Suppressor macrophage (primary cell): ENCODE results near the gene ZMYND10.

Experiments
- DNase-seq, 4 experiments: peaks; one replicate each; pipeline ENCODE4 v3.0.0-alpha.2; 2020 to 2022
- total RNA-seq, 17 experiments: gene quantifications; one replicate each; lab custom pipeline; 2026; ENCODE audit warnings: mixed read lengths in 6 of 17, inconsistent platforms in 3 of 17; lab: John Stamatoyannopoulos, UW

The ZMYND10 gene
- 0 to 3.3 (median 0.34) reads per million in 17 experiments for total RNA-seq

DNA sequence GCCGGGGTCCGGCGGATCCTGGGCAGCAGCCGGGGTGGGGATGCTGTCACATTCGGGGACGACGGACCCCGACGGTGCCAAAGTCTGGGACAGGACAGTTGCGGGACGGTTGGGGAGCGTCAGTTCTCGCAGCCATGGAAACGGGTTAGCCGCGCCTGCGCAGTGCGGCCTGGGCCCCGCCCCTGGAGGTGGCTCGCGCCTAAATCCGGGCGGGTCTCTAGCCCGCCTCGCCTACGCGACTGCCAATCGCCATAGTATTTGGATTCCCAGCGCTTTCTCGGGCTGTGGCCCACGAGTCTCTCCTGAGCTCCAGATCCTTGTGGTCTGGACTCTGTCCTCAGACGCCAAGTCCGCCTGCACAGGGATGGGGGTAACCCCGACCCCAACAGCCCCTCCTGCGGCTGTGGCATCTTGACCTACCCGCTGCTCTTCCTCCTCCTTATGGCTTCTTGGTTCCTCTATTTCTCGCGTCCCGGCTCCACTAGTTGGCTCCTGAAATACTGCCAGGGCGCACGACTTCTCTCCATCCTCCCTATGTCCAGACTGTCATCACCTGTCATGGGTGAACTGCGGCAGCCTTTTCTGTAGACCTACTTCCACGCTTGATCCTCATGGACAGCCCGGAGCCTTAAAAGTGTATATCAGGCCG, at the start of gene ZMYND10:
TSS of gene ZMYND10 (minus strand) at position 147 of the 649 bp plus-strand sequence. CDS start 153 bp downstream, outside the sequence.
- peak; percentile 81 to 93 (median 87) for DNase-seq

DNA sequence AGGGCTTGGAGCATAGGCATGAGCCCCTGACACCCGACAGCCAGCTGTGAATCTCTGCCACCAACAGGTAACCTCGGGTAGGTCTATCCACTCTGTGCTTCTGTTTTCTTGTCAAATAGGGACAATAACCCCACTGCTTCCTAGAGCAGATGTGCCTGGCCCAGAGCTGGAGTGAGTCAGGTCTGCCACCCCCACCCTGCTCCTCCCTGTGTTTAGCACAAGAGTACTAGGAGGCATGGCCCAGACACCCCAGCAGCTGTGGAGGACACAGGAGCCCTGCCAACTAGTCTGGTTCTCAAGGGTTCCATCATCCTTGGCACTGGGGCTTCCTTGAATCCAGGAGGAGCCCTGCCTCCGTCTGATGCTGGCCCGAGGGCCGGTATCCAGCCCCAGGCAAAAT, 47.5 kb upstream of the ZMYND10 start:
- no peak for DNase-seq

GRCh38 chr3:50392101-50392715, 46.7 kb upstream of the ZMYND10 start:
- peak in 1 of 4 experiments; percentile 17 for DNase-seq

DNA sequence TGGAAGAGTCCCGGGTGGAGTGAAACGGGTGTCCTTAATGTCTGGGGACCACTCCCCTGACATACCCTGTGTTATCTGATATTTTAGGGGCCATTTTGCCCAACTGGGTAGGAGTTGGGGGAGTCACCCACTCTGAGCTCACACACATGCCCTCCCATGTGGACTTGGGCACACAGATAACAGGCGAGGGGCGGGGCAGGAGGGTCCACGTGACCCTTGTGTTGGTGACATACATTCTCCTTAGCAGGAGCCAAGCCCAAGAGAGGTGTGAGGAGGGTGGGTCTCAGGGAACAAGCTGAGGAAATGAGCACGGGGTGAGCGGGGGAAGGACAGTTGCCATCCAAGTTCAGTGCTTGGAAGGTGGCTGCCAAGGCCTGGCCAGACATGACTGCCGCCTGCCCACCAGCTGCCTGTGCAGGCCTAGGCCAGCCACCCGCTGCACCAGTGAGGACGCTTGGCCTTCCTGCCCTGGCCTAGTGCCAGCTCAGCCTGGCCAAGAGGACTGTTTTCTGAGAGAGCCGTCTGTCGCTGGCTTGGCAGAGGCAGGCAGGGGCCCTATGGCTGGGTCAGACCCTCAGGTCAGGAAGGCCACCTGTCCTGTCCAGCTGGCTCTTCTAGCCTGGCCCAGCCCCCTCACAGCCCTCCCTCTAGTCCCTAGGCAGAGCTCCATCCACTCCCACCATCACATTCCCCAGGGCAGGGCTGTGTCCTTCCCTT, 45.1 kb upstream of the ZMYND10 start:
- no peak for DNase-seq

DNA sequence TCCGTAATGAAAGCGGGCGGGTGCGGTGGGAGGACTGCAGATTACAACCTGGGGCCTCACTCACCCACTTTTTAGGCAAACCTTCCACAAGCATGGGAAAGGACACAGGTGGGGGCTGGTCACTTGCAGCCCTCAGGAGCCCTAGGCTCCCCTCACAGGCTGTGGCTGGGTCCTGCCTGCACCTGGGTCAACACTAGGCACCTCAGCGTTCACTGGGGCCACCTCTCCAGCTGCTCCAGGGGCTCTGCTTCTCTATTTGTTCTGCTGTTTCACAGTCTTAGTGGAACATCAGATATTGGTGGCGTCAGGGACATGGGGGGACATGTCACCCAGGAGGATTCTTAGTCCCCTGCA, 43.9 kb upstream of the ZMYND10 start:
- DNase-seq, result no peak

DNA sequence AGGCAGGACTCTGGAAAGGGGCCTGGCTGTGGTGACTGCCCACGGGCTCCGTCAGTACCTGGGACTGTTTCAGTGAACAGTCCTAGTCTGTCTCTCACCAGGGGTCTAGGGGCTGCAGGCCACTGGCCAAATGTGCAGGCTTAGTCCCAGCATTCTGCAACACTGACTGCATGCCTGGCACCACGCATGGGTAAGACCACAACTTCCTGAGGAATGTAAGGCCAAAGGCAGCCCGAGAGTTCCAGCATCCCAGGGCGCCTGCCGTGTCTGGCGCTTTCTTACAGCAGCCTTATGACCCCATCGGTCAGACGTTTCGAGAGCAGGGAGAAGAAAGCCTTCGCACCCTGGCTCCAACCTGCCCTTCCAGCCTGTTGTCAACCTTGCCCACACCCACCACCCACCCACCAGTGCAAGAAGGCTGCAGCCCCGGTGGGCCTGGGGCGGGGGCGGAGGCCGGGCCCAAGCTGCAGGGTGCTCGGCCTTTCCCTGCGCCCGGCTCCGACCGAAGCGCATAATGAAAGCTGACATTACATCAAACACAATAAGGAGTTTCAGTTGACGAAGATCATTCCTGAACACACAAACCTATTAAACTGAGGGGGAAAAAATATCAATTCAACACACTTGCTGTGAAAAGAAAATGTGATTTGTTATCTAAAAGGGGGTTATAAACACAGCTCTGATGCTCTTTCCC, 43.3 kb upstream of the ZMYND10 start:
- DNase-seq, result no peak

- peak in 1 of 4 experiments; percentile 26 for DNase-seq
These were observed 42.6 kb upstream of the ZMYND10 start for GRCh38 chr3:50388016-50388719.

DNA sequence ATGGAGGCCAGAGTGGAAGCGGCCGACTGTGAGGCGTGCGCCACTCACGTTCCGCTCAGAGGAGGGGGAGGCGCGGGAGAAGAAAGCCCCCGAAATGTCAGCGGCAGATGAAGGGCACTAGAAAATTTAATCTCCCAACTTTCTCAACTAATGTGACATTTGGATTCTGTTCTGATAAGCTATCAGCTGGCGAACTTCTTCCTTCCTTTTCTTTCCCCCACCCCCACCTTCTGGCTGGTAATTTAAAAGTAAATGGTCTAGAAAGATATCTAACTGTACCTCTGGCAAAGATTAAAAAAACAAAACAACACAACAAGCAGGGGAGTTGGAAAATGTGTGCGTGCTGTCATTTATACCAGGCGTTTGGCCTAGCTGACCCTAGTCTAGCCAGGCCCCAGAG, 40.2 kb upstream of the ZMYND10 start:
- no peak for DNase-seq

GRCh38 chr3:50383750-50384149, 38.2 kb upstream of the ZMYND10 start:
- peak in 1 of 4 experiments; percentile 14 for DNase-seq

GRCh38 chr3:50382722-50383121, 37.2 kb upstream of the ZMYND10 start:
- no peak for DNase-seq

DNA sequence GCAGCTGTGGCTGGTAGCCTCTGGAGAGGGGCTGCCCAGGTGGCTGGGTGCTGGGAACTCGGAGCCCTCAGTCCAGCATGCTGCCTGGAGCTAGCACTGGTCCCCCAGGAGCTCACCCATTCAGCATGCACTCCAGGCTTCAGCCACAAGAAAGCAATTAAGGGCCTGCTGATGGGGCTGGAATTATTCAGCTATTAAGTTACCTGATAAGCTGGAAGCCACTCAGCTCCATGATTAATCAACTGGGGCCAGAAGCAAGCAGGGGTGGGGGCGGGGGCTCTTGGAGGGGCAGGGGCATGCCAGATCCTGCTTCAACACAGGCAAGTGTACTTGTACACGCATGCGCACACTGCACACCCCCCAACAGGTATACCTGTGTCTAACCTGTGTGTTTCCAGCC, 35.9 kb upstream of the ZMYND10 start:
- DNase-seq, result no peak

- DNase-seq, result no peak
These were observed 35.0 kb upstream of the ZMYND10 start for GRCh38 chr3:50380405-50381085.

- no peak for DNase-seq
These were observed 33.2 kb upstream of the ZMYND10 start for GRCh38 chr3:50378757-50379156.

DNA sequence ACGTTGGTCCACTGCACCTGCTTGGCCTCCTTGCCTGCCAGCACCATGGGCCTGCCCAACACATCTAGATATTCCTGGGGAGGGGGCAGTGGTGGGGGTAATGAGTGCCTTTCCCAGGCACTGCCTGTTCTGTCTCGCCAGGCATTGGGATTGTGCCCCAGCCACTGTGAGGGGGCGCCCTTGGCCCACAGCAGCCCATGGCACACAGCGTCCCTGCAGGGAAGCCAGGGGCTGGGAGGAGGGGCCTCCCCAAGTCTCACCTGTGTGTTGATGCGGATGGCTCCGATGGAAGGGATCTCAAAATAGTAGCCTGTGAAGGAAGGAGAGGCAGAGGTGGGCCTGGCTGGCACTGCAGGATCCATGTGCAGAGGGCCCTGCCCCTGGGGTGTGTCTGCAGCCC, 32.5 kb upstream of the ZMYND10 start:
- DNase-seq, result no peak

DNA sequence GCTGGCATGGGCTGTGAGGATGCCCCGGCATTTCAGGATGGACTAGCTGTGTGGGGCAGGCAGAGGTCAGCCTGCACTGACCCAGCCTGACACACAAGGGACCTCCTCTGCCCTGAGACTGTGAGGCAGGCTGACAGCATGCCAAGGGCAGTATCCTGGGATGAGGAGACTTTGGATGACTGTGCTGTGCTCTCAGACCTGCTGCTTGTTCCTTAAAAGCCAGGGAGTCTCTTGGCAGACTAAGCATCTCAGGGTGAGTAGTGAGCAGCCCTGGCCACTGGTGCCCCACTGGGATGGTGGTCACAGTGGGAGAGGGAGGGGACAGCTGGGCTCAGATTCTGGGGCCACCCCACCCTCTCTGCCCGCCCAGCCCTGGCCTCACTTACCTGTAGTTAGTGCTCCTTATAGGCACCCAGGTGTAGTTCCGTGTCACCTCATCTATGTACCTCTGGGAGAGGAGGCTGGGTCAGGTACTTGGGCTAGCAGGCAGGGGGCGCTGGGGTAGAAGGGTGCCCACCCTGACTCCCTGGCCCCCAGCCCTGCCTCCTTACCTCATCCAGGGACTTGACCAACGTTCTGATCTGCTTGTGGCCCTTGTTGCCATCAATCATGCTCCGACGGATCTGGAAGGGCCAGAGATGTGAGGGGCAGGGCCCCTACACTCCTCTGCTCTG, 29.9 kb upstream of the ZMYND10 start:
- no peak for DNase-seq

DNA sequence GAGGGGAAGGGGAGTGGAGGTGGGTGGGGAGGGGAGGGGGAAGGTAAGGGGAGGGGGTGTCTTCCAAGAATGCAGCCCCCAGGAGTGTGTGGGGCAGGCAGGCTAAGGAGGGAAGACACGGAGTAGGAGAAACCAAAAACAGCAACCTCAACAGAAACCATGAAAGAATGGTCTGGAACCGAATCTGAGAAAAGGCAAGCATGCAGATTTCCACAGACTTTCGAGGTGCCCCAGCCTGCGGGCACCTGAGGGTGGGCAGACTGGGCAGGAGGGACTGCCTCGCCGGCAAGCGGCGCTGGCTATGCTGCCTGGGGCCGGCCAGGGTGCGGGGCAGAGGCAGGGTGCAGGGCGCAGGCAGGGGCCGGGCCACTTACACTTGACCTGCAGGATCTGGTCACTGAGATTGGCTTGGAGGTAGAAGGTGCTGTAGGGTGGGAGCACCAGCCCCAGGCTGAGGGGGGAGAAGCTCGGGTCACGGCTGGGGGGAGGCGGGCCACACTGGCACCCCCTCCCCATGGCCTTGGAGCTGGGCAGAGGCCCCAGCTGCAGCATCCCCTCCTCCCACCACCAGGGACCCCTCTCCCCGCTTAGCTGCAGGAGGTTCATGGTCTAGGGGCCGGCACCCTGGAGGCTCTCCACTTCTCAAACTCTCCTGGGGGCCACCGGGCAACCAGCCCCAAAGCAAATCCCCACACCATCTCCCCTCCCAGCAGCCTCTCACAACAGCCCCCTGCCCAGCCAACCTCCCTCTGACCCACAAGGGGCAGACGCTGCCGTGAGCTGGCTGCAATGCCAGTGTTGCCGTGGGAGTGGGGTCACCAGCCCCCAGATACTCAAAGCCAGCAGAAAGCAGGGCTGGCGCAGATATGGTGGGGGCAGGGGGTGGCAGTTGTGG, 29.1 kb upstream of the ZMYND10 start:
- DNase-seq, result no peak

DNA sequence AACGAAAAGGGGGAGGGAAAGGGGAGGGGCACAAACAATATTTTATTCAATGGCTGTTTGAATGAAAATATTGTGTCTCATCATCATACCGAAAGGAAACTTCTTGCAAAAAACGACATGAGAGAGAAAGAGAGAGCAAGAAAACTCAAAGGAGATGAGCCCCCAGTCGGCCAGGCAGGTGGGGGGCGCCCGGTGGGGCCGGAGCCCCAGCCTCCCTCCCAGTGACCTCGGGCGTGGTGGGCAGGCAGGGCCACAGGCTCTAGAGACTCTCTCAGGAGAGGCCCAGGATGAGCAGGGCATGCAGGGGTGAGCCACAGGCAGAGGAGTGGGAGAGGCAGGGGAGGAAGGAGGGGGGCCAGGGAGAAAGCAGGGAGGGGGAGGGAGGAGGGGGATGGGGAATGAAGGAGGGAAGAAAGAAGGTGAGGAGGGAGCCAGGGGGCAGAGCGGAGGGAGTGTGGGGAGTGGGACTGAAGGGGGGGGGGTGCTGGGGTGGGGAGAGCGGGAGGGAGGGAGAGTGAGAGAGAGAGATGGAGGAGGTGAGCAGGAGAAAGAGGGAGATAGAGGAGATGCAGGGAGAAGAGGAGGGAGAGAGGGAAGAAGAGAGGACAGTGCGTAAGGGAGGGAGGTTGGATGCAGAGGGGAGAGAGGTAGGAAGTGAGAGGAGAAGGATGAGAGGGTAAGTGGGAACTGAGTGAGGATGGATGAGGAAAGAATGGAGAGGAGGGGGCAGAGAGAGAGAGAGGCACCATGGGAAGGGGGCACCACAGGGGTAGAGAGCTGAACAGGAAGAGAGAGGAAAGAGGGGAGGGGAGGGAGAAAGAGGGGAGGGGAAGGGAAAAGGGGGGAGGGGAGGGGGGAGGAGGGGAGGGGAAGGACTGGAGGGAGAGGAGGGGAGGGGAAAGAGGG, 27.9 kb upstream of the ZMYND10 start:
- no peak for DNase-seq

GRCh38 chr3:50372349-50372748, 26.8 kb upstream of the ZMYND10 start:
- no peak for DNase-seq

DNA sequence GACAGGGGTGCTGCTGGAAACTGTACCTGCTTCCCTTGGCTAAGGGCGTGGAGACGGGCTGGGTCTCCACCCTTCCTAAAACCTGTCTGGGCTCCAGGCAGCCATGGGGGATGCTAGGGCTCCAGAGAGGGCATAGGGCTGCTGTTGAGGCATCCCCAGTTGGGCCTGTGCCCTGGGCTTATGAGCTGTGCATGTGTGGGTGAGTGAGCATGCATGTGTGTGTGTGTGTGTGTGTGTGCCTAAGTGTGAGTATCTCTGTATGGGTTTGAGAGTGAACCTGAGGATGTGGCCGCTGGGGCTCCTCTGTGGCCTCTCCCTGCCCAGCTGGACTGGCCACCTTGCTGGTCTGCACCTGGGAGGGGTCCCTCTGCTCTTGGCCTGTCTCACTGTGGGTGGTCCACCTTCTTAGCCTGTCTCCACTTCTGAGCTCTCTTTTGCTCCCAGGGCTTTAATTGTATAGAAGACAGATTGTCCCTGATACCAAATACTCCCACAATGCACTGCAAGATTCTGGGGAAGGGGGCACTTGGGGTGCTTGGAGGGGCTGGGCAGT, 25.7 kb upstream of the ZMYND10 start:
- peak in 1 of 4 experiments; percentile 14 for DNase-seq
